Measurements from ENCODE around the gene MYL3.
A peak's percentile ranks its signal among the peaks of the same experiment; 100 is the strongest.
"Not testable (repeated sequence)": the region's sequence is repeated elsewhere in the genome, so short reads cannot be mapped to it uniquely, and the experiment has no call there.

MYL3 gene

DNA sequence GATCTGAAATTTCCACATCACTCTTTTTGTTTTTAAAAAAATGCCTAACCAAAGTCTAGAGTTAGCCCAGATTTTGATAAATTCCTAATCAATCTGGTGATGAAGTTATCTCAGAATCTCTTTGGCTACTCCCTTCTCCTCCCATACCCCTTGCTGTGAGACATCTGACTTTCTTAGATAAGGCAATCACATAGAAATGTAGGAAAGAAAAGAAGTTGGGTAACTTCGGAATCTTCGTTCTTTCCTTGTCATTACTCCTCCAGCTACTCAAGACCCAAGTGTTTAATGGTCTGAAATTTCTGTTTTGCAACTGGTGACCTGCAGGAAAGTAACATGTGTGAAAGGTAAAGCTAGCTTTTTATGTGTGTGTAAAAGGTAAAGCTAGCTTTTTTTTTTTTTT is 37.8 kb downstream of the MYL3 start:
- no peak for DNase-seq (ENCODE audit: low read depth in 2 of 2)

DNA sequence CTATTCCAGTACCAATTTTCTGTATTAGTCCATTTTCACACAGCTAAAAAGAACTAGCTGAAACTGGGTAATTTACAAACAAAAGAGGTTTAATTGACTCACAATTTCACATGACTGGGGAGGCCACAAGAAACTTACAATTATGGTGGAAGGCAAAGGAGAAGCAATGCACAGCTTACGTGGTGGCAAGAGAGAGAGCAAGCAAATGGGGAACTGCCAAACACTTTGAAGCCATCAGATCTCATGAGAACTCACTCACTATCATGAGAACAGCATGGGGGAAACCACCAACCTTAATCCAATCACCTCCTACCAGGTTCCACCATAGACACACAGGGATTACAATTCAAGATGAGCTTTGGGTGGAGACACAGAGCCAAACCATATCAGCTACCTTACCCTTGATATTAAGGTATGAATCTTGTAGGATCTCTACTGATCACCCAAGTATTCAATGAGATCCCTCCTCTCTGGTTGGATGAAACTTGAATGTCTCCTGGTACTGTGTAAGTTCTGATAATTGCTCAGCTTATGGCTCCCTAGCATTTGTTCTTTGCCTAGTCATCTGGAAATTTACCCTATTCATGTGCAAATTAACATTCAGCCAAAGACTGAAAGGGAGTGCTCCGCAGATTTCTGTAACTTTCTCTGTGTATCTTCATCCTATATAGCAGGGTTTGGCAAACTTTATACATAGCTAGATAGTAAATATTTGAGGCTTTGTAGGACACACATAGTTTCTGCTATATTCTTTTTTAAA is 38.9 kb downstream of the MYL3 start:
- DNase-seq (ENCODE audit: low read depth in 2 of 2) = no peak

DNA sequence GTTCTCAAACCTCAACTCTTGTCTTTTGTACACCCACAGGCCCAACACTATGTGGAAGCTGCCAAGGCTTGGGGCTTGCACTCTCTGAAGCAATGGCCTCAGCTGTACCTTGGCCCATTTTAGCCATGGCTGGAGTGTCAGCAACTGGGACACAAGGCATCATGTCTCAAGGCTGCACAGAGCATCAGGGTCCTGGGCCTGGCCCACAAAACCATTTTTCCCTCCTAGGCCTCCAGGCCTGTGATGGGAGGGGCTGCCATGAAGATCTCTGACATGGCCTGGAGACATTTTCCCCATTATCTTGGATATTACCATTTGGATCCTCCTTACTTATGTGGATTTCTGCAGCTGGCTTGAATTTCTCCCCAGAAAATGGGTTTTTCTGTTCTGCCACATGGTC is 39.9 kb downstream of the MYL3 start:
- not testable (repeated sequence) for DNase-seq (ENCODE audit: low read depth in 2 of 2)

DNA sequence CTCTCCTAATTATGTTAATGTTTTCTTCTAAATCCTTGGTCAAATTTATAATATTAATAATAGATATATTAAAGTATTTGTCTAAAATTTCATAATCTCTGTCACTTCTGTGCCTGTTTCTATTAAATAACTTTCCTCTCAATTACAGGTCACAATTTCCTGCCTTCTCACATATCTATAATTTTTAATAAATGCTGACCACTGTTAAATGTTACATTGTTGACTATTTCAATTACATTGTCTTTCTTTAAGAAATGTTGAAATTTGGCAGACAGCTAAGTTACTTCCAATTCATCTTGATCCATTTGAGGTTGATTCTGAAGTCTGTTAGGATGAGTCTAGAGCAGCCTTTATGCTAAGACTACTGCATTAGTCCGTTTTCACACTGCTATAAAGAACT is 41.7 kb downstream of the MYL3 start:
- DNase-seq (ENCODE audit: low read depth in 2 of 2) = no peak

DNA sequence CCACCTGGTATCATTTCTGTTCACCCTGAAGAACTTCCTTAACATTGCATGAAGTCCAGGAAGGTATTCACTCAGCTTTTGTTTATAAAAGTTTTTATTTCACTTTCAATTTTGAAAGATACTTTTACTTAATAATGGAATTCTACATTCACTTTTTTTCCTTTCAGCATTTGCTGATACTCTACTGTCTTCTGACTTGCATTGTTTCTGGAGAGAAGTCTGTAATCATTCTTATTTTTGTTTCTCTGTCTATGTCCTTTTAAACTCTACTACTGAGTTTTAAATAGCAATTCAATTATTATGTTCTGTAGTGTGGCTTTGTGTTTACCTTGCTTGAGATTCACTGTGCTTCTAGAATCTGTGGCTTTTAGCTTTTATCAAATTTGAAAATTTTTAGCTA is 42.4 kb downstream of the MYL3 start:
- no peak for DNase-seq (ENCODE audit: low read depth in 2 of 2)

DNA sequence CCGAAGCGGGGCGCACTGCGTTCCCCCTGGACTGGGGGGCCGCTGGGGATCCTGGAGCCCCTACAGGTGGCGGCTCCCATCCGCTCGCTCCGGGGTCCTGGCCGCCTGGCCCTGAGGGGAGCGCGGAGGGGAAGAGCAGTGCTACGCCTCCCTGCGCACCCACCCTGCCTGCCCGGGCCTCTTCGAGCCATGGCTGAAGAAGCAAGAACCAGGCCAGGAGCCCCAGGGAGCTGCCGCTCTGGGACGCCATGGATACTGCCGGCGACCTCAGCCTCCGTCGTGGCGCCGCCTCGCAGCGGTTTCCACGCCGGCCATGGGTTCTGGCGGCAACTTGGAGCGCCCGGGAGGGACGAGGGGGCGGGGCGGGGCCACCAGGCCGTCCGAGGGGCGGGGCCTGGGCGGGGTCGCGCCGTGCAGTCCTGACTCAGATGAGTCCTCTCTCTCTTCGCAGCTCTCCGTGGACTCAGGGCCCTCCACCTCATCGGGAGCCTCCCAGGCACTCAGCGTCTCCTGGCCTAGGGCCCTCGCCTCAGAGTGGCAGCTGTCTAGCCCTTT is 50.9 kb downstream of the MYL3 start:
- peak; percentile 45 to 70 for DNase-seq (ENCODE audit: low read depth in 2 of 2)

DNA sequence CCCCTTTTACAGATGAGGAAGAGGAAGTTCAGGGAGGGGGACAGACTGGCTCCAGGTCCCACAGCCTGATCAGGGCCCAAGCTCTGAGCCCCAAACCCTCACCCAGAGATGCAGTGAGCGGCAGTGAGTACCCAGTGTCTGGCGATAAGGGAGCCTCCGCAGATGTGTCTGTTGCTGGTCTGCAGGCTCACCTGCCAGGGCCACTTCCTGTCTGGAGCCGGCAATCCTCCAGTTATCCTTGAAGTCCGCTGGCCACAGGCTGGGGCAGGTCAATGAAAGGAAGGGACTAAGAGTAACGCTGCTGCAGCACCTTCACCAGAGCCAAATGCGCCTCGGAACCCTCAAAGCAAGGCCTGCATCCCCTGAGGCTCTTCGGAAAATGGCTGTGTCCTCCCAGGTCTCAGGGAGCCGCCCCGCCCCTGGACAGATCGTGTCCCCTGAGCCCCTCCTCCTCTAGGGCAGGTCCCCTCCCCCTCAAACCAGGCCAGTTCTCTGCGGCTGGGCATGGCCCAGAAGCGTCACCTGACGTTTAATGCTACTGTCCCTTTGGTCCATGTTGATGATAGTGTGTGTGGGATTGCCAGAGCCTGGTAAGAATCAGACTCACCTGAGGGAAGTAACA is 51.5 kb downstream of the MYL3 start:
- DNase-seq (ENCODE audit: low read depth in 2 of 2) = no peak

DNA sequence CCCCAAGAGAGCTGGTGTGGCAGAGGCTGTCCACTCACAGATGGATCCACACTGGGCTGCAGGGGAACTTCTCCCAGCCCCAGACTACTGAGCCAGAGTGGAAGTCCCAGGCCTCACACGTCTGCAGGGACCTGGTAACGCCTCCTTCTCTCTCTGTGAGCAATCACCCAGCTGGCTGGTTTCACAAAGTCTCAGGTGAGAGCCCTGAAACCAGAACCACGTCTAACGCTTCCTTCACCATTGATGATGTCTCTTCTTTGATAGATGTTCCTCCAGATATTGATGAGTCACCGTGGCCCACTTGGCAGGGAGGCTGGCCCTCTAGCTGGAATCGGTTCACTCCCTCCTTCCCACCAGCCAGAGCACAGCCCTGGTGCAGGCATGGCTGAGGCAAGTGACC is 54.5 kb downstream of the MYL3 start:
- DNase-seq (ENCODE audit: low read depth in 2 of 2) = not testable (repeated sequence)

All from stimulated activated CD8-positive, alpha-beta memory T cell treated with anti-CD3 and anti-CD28 coated beads, Interleukin-7, amount 100 ng/mL, for 4 hours (primary cell).